Upper lobe of left lung (tissue), 4 donors: Measurements from ENCODE around the gene SMCO4.
"Not testable (repeated sequence)": the region's sequence is repeated elsewhere in the genome, so short reads cannot be mapped to it uniquely, and the experiment has no call there.

Experiments
- CTCF ChIP-seq, 6 experiments: fragments of 450-650 bp in 4 of 6; fragments of 200-600 bp in 2 of 6; sonication (generic) in 2 of 6; IDR thresholded peaks; one replicate each; pipeline ENCODE4 v1.5.1; 2016 to 2019; ENCODE audit warnings: antibody characterized with exemption in 6 of 6
- EP300 ChIP-seq, 4 donors: sonication (generic); formaldehyde crosslinking; IDR thresholded peaks; one replicate each; pipeline ENCODE4 v1.5.1; 2017; ENCODE audit warnings: antibody characterized with exemption in 4 of 4, control low read depth in 2 of 4

GRCh38 chr11:93535578-93535977 lies 7.6 kb downstream of the SMCO4 start:
- TF ChIP-seq CTCF, EP300 (IDR thresholded peaks at IDR 0.05): not testable (repeated sequence)
